IMR-90 (cell line): Measurements from ENCODE around the gene KDM4B. TPM values are rescaled to one million over a fixed set of nuclear protein-coding genes. Genes with fewer than 3 reads are reported as not detected.

Source experiments
- ATAC-seq: fragments of 200-7000 bp; cut with Tn5 transposase; 2 replicates; pipeline ENCODE4 v1.9.1; 2020; ENCODE audit warnings: low read depth, mild to moderate bottlenecking, moderate library complexity
- BruUV-seq: library from RNA; stranded (reverse); fragments of 400-500 nt; replicated peaks from 2 replicates; lab custom pipeline; 2021; lab: Mats Ljungman, UMichigan
- CTCF ChIA-PET: fragments of 300-600 bp; formaldehyde crosslinking; extraction: SDS; loops from one replicate; lab custom pipeline; 2021; ENCODE audit warnings: antibody characterized with exemption; lab: Yijun Ruan, JAX
- POLR2A ChIA-PET: fragments of 300-600 bp; sonication (Branson Sonifier 250); formaldehyde crosslinking; loops from one replicate; lab custom pipeline; 2022; ENCODE audit warnings: antibody characterized with exemption; ENCODE audit not compliant: unreplicated experiment; lab: Charles Lee
- DNase-seq: peaks from one replicate; pipeline ENCODE4 v3.0.0; 2013
- H2AFZ ChIP-seq: replicated peaks from 2 replicates; pipeline ENCODE3; 2013; ENCODE audit warnings: low read length, mild to moderate bottlenecking; ENCODE audit not compliant: poor library complexity
- H2AK5ac ChIP-seq: 2 replicates; pipeline ENCODE4 v1.6.1; 2013; ENCODE audit warnings: low read depth, low read length, inconsistent platforms
- H2AK9ac ChIP-seq: replicated peaks from 2 replicates; pipeline ENCODE3; 2013; ENCODE audit warnings: mild to moderate bottlenecking, low read depth, low read length, moderate library complexity; ENCODE audit not compliant: poor library complexity
- H2BK120ac ChIP-seq: 2 replicates; pipeline ENCODE4 v1.6.1; 2013; ENCODE audit warnings: low read depth, low read length, inconsistent platforms
- H2BK15ac ChIP-seq: 3 replicates; pipeline ENCODE4 v1.6.1; 2013; ENCODE audit warnings: low read depth, low read length, inconsistent platforms
- H2BK20ac ChIP-seq: 2 replicates; pipeline ENCODE4 v1.6.1; 2013; ENCODE audit warnings: low read depth, mild to moderate bottlenecking, inconsistent platforms, low read length, moderate library complexity
- H2BK5ac ChIP-seq: 2 replicates; pipeline ENCODE4 v1.6.1; 2013; ENCODE audit warnings: mild to moderate bottlenecking, low read depth, low read length, inconsistent platforms; ENCODE audit not compliant: poor library complexity, severe bottlenecking
- H3K14ac ChIP-seq: replicated peaks from 2 replicates; pipeline ENCODE4 v1.6.1; 2013; ENCODE audit warnings: low read depth, low read length, inconsistent platforms
- H3K18ac ChIP-seq: 2 replicates; pipeline ENCODE4 v1.6.1; 2013; ENCODE audit warnings: low read depth, low read length, control low read depth
- H3K23ac ChIP-seq: 2 replicates; pipeline ENCODE4 v1.6.1; 2013; ENCODE audit warnings: low read depth, low read length, inconsistent platforms
- H3K27ac ChIP-seq: 2 replicates; pipeline ENCODE4 v1.5.1; 2013; ENCODE audit warnings: mild to moderate bottlenecking, control low read depth, low read length; ENCODE audit not compliant: insufficient read depth
- H3K27me3 ChIP-seq: 2 replicates; pipeline ENCODE4 v1.6.1; 2013; ENCODE audit warnings: low read length; ENCODE audit not compliant: control insufficient read depth, insufficient read depth
- H3K36me3 ChIP-seq: 2 replicates; pipeline ENCODE4 v1.6.1; 2013; ENCODE audit warnings: low read length, mixed read lengths; ENCODE audit not compliant: control insufficient read depth, insufficient read depth
- H3K4ac ChIP-seq: 2 replicates; pipeline ENCODE4 v1.6.1; 2013; ENCODE audit warnings: low read depth, low read length, inconsistent platforms
- H3K4me1 ChIP-seq: 2 replicates; pipeline ENCODE4 v1.6.1; 2013; ENCODE audit warnings: low read length, mixed read lengths; ENCODE audit not compliant: control insufficient read depth, insufficient read depth
- H3K4me2 ChIP-seq: 2 replicates; pipeline ENCODE4 v1.6.1; 2013; ENCODE audit warnings: low read depth, mild to moderate bottlenecking, control low read depth, low read length, moderate library complexity
- H3K4me3 ChIP-seq: 2 replicates; pipeline ENCODE4 v1.5.1; 2013; ENCODE audit warnings: low read depth, mild to moderate bottlenecking, control low read depth, low read length, moderate library complexity; ENCODE audit not compliant: insufficient read depth
- H3K56ac ChIP-seq: 2 replicates; pipeline ENCODE4 v1.6.1; 2013; ENCODE audit warnings: low read length, inconsistent platforms; ENCODE audit not compliant: insufficient read depth; ENCODE audit errors: extremely low read depth
- H3K79me1 ChIP-seq, 2 experiments: 2 replicates each; pipeline ENCODE4 v1.6.1; 2013; ENCODE audit warnings: low read length in 2 of 2, inconsistent platforms in 1 of 2, low read depth in 1 of 2
- H3K9ac ChIP-seq: 2 replicates; pipeline ENCODE4 v1.6.1; 2013; ENCODE audit warnings: low read depth, low read length, control low read depth
- H3K9me1 ChIP-seq: 2 replicates; pipeline ENCODE4 v1.6.1; 2013; ENCODE audit warnings: low read length, inconsistent platforms; ENCODE audit not compliant: insufficient read depth
- H3K9me3 ChIP-seq: 2 replicates; pipeline ENCODE4 v1.6.1; 2013; ENCODE audit warnings: low read length; ENCODE audit not compliant: control insufficient read depth, insufficient read depth
- H4K20me1 ChIP-seq: 2 replicates; pipeline ENCODE4 v1.6.1; 2013; ENCODE audit warnings: low read length, inconsistent platforms; ENCODE audit not compliant: insufficient read depth
- H4K5ac ChIP-seq: 2 replicates; pipeline ENCODE4 v1.6.1; 2013; ENCODE audit warnings: mild to moderate bottlenecking, low read depth, low read length, control low read depth
- H4K8ac ChIP-seq, 2 experiments: 2 replicates each; pipeline ENCODE4 v1.6.1; 2013; ENCODE audit warnings: low read depth in 2 of 2, low read length in 2 of 2, control low read depth in 1 of 2, inconsistent platforms in 1 of 2
- H4K91ac ChIP-seq: 2 replicates; pipeline ENCODE4 v1.6.1; 2013; ENCODE audit warnings: low read depth, low read length, inconsistent platforms; ENCODE audit not compliant: insufficient read depth
- BHLHE40 ChIP-seq: fragments of 150-350 bp; IDR thresholded peaks from 2 replicates; pipeline ENCODE4 v1.6.1; 2016; ENCODE audit warnings: mild to moderate bottlenecking, low read depth, low read length
- MXI1 ChIP-seq: IDR thresholded peaks from 2 replicates; pipeline ENCODE4 v1.6.1; 2012; ENCODE audit warnings: low read depth, mild to moderate bottlenecking, low read length, moderate library complexity, borderline replicate concordance
- RCOR1 ChIP-seq: IDR thresholded peaks from 2 replicates; pipeline ENCODE4 v1.6.1; 2012; ENCODE audit warnings: mild to moderate bottlenecking, low read length, improper control_type of control experiment; ENCODE audit not compliant: insufficient replicate concordance
- WGBS, 2 experiments: methylation state at CpG; one replicate each; pipeline versions ENCODE4 v1.1.5 to v1.1.7; 2013; ENCODE audit warnings: missing lambda C conversion rate in 2 of 2; ENCODE audit not compliant: insufficient read length in 1 of 2; ENCODE audit errors: extremely low coverage in 2 of 2; 5-methylcytosine and 5-hydroxymethylcytosine counted together
- dilution Hi-C: fragments of 300-500 bp; cut with HindIII; formaldehyde crosslinking; loops from one replicate; pipeline ENCODE4 v1.14.3; 2018; ENCODE audit warnings: low sequenced_read_pairs; ENCODE audit not compliant: unreplicated experiment
- in situ Hi-C: fragments of 300-500 bp; cut with MboI; formaldehyde crosslinking; loops from 3 replicates; pipeline ENCODE4 v1.14.3; 2019; ENCODE audit warnings: low sequenced_read_pairs, inconsistent platforms, mixed read lengths
- intact Hi-C: fragments of 100-400 bp; cut with micrococcal nuclease; formaldehyde crosslinking; loops from 2 replicates; pipeline ENCODE4 v1.10.0; 2022
- polyA plus RNA-seq, 3 experiments: library from polyadenylated mRNA; depleted of rRNA; stranded (reverse); fragments of >200 nt; gene quantifications; 2 replicates each; pipeline ENCODE4 v1.2.3, GENCODE V29; 2012; ENCODE audit warnings: low replicate concordance in 1 of 3
- total RNA-seq: library from RNA; depleted of rRNA; stranded (reverse); fragments of >200 nt; gene quantifications from 2 replicates; pipeline ENCODE4 v1.2.3, GENCODE V29; 2012
- TF ChIP-seq, protein P1 (sequence below): fragments of 150-350 bp; IDR thresholded peaks from 2 replicates; pipeline ENCODE4 v1.6.1; 2017; ENCODE audit warnings: mild to moderate bottlenecking, antibody characterized with exemption, low read length, low read depth

Gene KDM4B
- total and polyA plus RNA-seq, 2 of the 4 experiments (the other 2 are of a cell fraction), result 5.0 to 17.9 TPM

DNA sequence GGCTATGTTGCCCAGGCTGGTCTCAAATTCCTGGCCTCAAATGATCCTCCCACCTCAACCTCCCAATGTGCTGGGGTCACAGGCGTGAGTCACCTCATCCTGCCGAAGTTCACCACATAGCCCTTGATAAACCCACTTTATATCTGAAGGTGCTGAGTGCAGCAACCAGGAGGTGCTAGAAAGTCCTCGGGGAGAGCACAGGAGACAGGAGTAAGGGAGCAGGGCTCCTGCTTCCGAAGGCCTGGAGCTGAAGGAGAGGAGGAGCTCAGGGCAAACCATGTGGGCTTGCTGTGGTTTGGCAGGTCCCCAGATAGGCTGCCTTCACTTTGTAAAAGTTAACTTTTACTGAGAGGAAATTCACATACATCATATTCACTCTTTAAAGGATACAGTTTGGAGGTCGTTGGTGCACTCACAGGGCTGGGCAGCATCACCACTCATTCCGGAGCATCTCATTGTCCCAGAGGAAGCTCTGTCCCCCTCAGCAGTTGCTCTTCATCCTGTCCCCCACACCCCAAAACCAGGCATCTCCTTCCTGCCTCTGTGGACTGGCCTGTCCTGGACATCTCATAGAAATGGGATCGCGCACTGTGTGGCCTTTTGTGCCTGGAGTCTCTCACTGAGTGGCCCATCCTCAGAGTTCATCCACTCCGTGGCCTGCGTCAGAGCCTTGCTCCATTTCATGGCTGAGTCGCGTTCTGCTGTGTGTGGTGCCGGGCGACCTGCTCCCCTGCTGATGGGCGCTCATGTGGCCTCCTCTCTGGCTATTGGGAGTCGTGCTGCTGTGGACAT, 49.5 kb downstream of the KDM4B start:
- ATAC-seq, result peak; percentile 88
- peaks cover 28 to 83% of the 10 kb centered on the region in 2 experiments for H3K79me1 ChIP-seq
- POLR2A ChIA-PET, result interaction anchor here (0.6 kb wide), 1 partner anchor 100 kb away, joined by 5 read pairs; no protein-coding TSS in a partner anchor
- no peak overlapping the region for H3K56ac ChIP-seq
- H3K27ac ChIP-seq, result no peak overlapping the region
- no peak overlapping the region for H3K18ac ChIP-seq
- 76% methylated on average over 5 of the region's 16 CpGs; no CpG with 5 or more reads in 1 of the 2 experiments for whole genome bisulfite sequencing, 2 experiments
- BruUV-seq, result no TSS peak
- H3K9me3 ChIP-seq, result no peaks in the 10 kb centered on the region
- CTCF ChIA-PET, result interaction anchor here (1.0 kb wide), 1 partner anchor 13 kb away, joined by 3 read pairs; no protein-coding TSS in a partner anchor
- DNase-seq, result peak; percentile 65
- TF ChIP-seq, protein P1, sequence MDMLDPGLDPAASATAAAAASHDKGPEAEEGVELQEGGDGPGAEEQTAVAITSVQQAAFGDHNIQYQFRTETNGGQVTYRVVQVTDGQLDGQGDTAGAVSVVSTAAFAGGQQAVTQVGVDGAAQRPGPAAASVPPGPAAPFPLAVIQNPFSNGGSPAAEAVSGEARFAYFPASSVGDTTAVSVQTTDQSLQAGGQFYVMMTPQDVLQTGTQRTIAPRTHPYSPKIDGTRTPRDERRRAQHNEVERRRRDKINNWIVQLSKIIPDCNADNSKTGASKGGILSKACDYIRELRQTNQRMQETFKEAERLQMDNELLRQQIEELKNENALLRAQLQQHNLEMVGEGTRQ, result peak; percentile 41; the same call in 1 of the 2 replicates
- no peak for TF ChIP-seq BHLHE40
- TF ChIP-seq MXI1, result peak; percentile 69; the same call in 1 of the 2 replicates
- TF ChIP-seq RCOR1, result no peak
- no peak overlapping the region for H3K23ac ChIP-seq
- no peak overlapping the region for H3K9ac ChIP-seq
- H3K36me3 ChIP-seq, result peaks cover 31% of the 10 kb centered on the region
- H2BK5ac ChIP-seq, result no peak overlapping the region
- H2AK9ac ChIP-seq, result peak overlapping the region; percentile 84
- no peak overlapping the region for H3K4me3 ChIP-seq
- 0 out of 2 replicates have a peak, but pooled peaks cover 4% of the 10 kb centered on the region for H3K4me1 ChIP-seq
- no peaks in the 10 kb centered on the region for H3K27me3 ChIP-seq
- intact Hi-C loops, result no loop called here
- no peak overlapping the region for H4K91ac ChIP-seq
- H4K20me1 ChIP-seq, result peaks cover 88% of the 10 kb centered on the region
- H2AFZ ChIP-seq, result peak overlapping the region; percentile 51
- in situ Hi-C loops, result no loop called here
- H3K4me2 ChIP-seq, result no peak overlapping the region
- no peak overlapping the region for H4K8ac ChIP-seq
- no peak overlapping the region for H3K4ac ChIP-seq
- H2BK120ac ChIP-seq, result no peak overlapping the region
- H2AK5ac ChIP-seq, result no peak overlapping the region
- no peak overlapping the region for H2BK20ac ChIP-seq
- dilution Hi-C loops, result no loop called here
- no peak overlapping the region for H2BK15ac ChIP-seq
- no peak overlapping the region for H4K5ac ChIP-seq
- H3K9me1 ChIP-seq, result peaks cover 23% of the 10 kb centered on the region
- H3K14ac ChIP-seq, result no peak overlapping the region
